HG03280 (cell line): ENCODE results near the gene TAX1BP3.

ENCODE experiments used
- ATAC-seq: cut with Tn5 transposase; IDR thresholded peaks from one replicate; pipeline ENCODE4 v1.9.1; 2021; ENCODE audit warnings: mild to moderate bottlenecking, moderate library complexity; ENCODE audit not compliant: unreplicated experiment

Gene TAX1BP3

DNA sequence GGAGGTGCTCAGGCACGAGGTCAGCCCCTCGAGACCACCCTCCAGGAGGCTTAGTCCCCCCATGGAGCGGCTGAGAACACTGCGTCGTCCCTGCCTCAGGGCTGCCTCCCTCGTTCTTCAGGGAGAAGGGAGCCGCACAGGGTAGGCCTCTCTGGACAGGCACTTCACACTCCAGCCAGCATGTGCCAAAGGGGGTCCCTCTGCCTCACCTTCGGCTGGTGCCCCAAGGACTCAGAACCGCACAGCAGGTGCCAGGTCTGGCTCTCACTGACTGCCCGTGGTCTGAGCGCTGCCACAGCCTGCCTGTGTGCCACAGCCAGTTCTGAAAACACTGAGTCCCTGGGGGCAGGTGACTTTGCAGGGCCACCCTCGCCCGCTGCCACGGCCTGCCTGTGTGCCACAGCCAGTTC, 20.5 kb upstream of the TAX1BP3 start:
- ATAC-seq: no peak

DNA sequence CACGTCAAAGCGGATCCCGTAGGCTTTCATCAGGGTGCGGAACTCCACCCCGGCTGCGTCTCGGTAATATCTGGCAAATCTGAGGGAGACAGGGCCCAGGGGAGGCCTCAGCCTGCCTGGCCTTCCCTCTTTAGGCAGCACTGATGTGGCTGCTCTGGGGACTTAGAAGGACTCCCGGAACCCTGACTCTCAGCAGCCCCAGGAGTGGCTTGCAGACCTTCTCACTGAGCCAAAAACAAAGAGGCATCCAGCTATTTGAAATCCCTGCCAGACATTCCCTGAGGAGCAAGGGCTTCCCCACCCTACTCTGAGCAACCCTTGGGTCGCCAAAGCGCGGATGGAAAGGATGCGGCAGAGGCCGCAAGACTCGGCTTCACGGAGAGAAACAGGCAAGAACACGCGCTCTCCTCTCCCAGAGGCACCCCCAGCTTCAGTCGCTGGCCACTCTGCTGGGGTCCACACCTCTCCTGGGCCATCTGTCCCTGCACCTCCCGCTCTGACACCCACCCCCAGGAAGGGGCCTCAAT, 19.7 kb upstream of the TAX1BP3 start:
- ATAC-seq: no peak

DNA sequence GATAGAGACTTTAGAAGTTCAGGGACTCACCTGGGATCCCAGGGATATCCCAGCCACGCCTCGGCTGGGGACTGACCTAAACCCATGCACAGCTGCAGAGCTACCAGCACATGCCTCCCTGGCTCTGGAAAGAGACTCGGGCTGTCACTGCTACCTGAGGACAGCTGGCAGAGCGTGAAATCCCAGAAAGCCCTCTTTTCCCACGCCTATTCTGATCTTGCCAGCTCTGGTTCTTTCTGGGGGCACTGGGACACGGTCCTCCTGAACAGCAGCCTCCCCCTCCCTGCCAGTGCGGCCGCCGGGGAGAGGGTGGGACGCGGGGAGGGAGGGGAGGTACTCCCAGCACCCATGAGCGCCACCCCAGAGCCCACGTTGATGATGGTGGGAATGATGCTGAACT, 16.8 kb upstream of the TAX1BP3 start:
- no peak for ATAC-seq

DNA sequence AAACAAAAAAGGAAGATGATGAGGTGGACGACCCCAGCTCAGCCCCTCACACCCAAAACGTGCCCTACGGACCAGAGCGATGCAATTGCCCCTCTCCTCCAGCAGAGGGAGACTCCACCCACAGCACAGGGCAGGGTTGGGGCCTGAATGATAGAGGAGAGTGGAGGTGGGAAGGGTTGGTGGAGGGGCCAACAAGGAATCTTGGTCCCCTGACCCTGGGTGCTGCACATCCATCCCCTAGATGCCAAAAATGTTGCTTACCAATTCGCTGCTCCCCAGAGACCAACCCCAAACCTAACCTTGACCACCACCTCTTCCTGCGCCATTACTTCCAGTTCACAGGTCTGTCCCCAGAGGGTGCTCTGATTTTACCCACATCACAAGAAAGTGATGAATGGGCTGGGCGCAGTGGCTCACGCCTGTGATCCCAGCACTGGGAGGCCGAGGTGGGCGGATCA, 14.7 kb upstream of the TAX1BP3 start:
- no peak for ATAC-seq

DNA sequence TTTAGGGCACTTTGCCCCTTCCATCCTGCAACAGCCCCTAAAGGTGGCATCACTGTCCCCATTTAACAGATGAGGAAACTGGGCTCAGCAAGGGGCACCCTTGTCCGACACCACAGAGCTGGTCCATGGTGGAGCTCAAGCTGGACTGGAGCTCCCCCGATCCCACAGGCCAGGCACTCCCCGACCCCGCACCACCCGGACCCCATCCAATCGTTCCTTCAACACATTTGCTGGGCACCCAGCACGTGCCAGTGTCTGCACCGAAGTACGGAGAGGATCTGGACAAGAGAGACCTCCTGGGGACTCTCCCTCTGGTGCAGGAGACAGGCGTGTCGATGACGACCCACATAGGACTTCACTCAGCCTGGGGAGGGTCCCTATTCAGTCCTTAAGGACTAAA, 13.7 kb upstream of the TAX1BP3 start:
- no peak for ATAC-seq

DNA sequence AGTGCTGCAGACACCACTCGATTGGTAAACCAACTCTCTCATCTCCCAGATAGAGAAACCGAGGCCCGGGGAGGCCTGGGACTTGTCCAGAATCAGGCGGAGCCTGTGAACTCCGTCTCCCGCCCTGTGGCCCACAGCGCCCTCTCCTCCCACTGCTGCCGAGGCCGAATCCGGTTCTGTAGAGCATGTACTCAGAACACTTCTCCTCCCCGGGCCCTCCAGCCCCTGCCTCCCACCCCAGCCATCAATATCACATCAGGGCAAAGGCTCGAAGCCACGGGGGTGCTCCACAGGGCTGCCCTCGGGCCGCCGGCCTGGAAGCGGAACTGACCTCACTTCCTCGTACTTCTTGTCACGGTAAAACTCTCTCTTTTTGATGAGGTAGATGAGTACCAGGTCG, 13.2 kb upstream of the TAX1BP3 start:
- ATAC-seq: no peak

DNA sequence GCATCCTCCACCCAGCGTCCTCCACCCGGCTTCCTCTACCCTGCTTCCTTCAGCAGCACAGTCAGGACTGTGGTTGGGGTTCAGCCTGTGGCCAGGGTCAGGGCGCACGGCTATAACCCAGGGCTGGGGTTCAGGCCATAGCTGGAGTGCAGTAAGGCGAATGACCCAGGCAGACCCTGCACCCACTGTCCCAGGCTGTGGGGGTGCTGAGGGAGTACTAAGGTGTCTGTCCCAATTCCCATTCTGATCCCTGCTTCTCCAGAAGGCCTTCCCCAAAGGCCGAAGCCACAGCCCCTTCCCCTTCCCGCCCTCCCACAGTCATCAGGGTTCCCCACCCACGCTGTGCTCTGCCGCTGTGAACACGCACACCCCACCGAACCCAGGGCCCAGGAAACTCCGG, 12.7 kb upstream of the TAX1BP3 start:
- no peak for ATAC-seq

DNA sequence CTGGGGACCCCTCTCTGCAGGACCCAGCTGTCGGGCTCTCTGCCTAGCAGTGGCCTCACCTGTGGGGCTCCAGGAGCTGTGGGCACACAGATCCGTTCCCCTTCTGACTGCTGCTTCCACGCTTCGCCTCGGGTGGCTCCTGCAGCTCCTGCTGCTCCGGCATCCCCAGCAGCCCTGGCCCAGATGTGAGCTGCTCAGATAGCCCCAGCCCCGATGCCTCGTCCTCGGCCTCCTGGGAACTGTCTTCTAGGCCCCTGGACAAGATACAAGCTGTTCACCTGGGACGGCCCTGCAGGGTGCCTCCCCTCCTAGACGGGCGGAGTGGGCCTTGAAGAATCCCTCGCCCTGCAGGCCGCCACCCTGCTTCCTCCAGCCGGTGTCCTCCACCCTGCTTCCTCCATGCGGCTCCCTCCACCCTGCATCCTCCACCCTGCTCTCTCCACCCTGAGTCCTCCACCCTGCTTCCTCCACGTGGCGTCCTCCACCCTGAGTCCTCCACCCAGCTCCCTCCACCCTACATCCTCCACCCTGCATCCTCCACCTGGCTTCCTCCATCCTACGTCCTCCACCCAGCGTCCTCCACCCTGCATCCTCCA, 11.3 kb upstream of the TAX1BP3 start:
- no peak for ATAC-seq

DNA sequence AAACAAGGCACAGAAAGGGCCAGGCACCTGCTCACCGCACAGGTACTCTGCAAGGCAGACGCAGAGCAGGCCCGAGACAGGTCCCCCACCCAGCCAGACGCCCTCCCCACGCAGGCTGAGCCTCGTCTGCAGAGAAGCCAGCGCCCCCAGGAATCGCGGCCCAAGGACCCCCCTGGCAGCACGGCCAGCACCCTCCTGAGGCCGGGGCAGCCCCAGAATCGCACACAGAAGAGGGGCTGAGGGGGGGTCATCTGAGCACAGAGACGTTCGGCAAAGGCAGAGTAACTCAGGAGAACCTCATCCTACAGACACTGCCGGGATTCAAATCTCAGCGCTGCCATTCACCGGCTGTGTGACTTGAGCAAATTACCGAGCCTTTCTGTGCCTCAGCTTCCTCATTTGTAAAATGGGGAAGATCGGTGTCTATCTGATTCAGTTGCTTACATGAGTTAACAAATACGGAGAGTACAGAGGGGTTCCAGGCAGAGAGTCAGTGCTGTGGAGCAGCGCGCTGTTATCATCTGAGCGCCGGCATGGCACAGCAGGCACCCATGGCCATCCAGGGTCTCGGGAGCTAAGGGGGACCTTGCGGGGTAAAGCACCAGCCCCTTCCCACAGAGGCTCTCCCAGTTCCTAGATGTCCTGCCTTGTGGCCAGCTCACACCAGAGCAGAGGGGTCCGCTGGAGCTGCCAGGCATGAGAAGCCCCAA, 10.6 kb upstream of the TAX1BP3 start:
- ATAC-seq: no peak

DNA sequence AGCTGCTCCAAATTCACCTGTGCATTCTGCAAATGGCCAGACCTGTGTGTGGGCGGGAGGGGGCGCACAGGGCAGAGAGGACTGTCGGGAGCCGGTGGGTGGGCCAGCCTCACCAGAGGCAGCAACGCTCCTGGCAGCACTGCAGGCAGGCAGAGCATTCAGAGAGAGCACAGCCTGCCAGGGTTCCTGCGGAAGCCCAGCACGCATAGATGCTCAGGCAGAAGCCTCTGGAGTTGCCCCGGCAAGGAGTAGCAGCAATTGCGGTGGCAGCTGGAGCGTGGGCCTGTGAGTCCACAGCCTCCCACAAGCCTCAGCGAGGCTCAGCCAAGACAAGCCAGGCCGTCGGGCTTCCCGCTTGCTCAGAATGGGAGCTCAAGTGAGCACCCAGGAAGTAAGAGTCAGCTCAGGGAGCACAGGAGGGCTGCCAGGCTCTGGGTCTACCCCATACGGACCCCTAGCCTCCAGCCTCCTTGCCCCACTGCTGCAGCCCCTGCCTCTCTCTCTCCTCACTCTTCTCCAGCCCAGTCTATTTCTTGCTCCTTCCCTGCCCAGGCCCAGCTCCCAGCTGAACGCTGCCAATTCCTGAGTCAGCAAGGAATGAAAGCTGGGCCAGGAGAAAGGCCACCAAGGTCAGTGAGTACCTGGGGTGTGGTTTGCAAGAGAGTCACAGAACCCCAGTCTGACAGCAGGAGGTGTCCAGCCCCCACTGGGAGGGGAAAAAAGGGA, 9.9 kb upstream of the TAX1BP3 start:
- ATAC-seq: no peak

DNA sequence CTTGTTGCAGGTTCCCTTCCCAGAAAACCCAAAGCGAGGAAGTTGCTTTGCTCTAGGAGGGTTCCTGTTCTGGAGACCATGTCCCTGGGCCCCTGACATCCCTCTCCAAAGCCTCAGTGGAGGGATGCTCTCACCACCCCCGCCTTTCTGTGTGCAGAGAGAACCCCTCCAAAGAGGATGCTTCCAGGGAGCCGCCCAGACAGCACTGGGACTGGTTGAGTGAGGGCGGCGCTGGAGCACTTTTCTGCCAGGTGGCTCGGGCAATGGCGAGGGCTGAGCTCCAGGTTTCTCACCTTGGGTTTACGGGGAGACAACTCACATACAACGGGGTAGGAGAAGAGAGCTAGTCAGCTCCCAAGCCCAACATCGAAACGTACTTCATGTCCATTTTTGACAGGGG, 7.5 kb upstream of the TAX1BP3 start:
- ATAC-seq: no peak

DNA sequence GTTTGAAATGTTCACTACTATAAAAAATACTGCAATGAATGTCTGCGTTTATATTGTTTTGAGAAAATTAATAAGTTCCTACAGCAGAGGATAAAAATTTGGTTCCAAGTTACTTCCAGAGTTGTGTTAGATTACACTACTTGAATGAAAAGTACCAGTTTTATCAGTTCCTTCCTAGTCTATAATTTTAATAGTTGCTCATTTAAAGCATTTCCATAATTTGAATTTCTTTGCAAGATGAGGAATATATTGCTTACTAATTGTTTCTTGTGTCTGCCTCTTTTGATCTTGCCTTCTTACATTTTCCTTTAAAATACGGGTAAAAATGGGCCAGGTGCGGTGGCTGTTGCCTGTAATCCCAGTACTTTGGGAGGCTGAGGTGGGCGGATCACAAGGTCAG, 4.2 kb upstream of the TAX1BP3 start:
- no peak for ATAC-seq

DNA sequence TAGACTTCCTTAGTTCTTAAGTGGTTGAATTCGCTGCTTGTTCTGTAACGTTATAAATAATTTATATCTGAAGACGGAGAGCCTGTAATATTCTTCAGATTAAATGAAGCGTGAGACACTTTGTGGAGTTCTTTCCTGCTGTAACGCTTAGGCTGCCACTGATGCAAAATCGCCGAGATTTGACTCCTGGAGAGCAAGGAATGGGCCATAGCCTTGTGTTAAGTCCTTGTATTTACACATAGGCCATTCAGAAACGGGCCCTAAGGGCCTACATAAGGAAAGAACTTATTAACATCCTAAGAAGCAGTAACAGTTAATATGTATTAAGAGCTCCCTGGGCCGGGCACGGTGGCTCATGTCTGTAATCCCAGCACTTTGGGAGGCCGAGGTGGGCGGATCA, 1.2 kb upstream of the TAX1BP3 start:
- no peak for ATAC-seq

DNA sequence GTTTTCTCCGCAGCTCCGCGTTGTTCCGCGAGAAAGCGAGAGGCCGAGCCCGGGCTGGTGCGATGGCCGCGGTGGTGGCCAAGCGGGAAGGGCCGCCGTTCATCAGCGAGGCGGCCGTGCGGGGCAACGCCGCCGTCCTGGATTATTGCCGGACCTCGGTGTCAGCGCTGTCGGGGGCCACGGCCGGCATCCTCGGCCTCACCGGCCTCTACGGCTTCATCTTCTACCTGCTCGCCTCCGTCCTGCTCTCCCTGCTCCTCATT, 638 bp upstream of the TAX1BP3 start:
- peak; percentile 15 for ATAC-seq

DNA sequence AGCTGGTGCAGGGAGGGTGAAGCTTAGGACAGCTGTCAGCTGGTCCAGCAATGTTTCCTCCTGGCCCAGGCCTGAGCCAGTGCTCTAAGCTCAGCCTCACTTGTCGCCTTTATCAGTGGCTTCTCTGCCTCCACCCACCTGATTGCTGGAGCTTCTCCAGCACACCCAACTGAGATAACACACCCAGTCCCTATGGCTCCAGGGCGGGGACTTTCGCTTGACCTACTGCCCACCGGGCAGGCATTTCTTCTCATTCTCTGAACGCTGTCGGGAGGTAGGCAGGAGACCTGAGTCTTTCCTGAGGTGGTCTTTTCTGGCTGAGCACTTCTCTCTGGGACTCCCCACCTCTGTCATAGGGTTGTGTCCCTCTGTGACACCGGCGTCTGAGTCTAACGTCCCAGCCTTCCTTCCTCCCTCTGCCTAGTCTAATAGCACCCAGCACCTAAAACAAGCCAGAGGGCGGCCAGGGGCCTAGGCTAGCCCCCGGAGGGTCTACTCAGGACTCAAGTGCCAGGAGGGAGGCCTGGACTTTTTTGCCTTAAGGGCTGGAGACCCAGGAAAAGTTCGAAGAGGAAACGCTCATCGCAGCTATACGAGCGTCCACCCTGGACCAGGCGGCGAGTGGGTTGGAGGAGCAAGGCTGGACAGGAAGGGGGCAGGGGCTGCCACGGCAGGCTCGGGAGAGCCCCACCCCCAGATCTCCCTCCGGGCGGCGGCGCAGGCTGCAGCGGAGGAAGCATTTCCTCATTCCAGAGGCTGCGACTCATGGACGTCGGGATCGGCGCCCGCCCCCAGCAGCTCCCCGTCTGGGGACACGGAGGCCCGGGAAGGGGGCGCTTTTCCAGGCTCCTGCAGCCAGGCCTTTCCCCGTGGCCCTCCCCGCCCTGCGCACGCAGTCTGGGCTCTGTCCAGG, 756 bp downstream of the TAX1BP3 start:
- ATAC-seq: peak; percentile 4

DNA sequence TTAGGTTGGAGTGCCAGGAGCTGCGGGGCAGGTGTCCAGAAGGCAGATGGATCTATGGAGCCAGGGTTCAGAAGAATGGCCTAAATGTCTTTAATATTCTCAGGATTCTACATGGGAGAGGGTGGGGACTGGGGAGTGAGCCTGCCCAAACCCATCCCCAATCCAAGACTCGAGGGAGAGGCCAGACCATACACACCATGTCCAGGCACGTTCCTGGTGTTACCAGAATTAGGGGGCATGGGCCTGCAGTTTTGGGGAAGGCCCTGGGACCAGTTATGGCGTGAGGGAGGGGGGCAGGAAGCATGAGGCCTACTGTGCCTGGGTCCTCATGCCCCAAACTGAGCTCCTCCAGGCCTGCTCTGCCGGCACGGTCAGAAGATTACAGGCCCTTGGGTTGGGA, 1.9 kb downstream of the TAX1BP3 start:
- no peak for ATAC-seq

DNA sequence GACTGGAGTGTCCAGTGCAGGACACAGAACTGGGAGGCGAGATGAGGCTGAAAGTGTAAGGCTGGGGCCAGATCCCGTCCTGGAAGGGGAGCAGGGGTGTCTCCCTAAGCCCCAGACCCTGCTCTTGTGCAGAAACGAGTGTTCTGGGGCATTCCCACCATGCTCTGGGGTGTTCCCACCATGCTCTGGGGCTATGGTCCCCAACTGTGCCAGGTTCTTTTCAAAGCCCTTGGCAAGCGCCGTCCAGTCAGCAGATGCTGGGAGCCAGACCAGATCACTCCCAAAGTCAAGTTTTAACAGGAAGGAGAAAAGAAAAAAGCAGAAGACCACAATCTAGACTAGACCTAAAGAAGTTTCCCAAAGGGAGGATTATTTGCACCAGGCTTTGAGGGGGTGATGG, 2.5 kb downstream of the TAX1BP3 start:
- no peak for ATAC-seq

DNA sequence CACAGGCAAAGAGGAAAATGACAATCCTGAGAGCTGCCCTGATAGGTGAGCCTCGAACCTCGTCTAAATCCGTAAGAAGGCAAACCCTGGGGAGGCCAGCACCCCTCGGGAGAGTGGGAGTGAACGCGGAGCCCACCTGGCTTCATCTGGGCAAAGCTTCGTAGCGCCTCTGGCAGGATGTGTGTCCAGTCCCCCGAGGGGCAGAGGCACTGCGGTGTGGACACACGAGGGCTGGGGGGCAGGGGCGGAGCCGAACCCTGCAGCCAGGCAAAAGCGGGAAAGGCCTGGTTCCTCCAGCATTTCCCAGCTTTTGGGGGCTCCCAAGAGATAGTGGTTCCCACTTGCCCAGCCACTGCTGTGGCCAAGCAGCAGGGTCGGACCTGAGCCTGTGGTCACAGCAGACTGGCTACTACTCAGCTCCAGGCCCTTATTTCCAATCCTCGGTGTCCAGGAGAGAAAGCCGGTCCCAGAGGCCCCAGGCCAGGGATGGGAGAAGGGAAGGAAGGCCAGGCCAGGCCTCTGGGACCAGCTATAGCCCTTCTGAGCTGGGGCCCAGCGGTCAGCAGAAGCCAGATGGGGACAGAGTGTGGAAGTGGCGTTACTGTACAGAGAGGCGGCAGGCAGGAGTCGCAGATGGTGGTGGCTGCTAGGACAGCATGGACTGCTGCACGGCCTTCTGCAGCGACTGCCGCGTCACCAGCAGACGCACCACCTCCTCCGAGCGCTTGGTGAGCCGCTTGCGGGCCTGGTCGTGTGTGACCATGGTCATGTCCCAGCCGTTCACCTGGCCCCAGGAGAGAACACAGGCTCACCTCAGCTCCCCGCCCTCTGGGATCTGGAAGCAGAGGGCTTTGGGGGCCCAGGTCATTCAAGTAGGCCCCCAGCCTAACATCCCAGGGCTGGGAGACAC, 5.0 kb downstream of the TAX1BP3 start:
- ATAC-seq: no peak

DNA sequence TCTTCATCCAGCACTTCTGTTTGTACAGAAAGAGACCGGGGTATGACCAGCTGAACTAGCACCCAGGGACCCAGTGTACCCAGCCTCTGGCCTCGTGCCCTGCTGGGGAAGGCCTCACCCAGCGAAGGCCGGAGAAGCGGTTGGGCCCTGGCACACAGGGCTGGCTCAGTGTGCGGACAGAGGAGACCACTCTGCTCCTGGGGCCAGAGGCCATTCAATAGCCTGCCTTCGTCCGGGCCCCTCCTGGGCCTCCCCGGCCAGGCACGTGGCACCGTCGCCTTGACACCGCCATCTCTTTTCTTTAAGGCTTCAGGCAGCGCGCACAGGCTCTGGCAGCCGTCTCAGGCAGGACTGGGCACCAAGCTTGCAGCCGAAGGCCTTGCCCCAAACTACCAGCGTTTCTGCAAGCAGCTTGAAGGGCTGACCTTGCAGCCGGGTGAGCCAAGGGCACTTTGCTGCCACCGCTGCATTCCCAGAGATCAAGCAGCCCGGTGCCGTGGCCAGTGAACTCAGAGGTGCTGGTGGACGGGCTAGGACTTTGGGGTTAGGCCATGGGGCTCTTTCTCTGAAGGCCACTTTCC, 8.0 kb downstream of the TAX1BP3 start:
- no peak for ATAC-seq
